Astrocyte (in vitro differentiated cells and primary cell): ENCODE data around the gene BAZ1B. TPM values are rescaled to one million over a fixed set of nuclear protein-coding genes. Genes with fewer than 3 reads are reported as not detected.

Experiments
- DNase-seq: peaks from one replicate; pipeline ENCODE4 v3.0.0-alpha.2; 2010; ENCODE audit warnings: low read depth
- FAIRE-seq: peaks from 2 replicates; lab custom pipeline; 2011; peaks lifted over from hg19 to GRCh38; lab: Jason Lieb, UNC
- H2AFZ ChIP-seq: 2 replicates; pipeline ENCODE4 v1.6.0; 2012; ENCODE audit warnings: low read depth, low read length, inconsistent platforms
- H3K27ac ChIP-seq: 2 replicates; pipeline ENCODE4 v1.5.1; 2011; ENCODE audit warnings: low read depth, low read length, inconsistent platforms
- H3K27me3 ChIP-seq: 2 replicates; pipeline ENCODE4 v1.6.0; 2011; ENCODE audit warnings: low read length, inconsistent platforms; ENCODE audit not compliant: insufficient read depth
- H3K36me3 ChIP-seq: 2 replicates; pipeline ENCODE4 v1.5.1; 2011; ENCODE audit warnings: low read length, inconsistent platforms; ENCODE audit not compliant: insufficient read depth
- H3K4me1 ChIP-seq: 2 replicates; pipeline ENCODE4 v1.5.1; 2011; ENCODE audit warnings: low read length, inconsistent platforms; ENCODE audit not compliant: insufficient read depth
- H3K4me2 ChIP-seq: 2 replicates; pipeline ENCODE4 v1.6.0; 2012; ENCODE audit warnings: low read length, inconsistent platforms
- H3K4me3 ChIP-seq: 2 replicates; pipeline ENCODE4 v1.5.1; 2011; ENCODE audit warnings: low read depth, mild to moderate bottlenecking, low read length, inconsistent platforms; ENCODE audit not compliant: insufficient read depth
- H3K79me2 ChIP-seq: 2 replicates; pipeline ENCODE4 v1.6.0; 2012; ENCODE audit warnings: mild to moderate bottlenecking, low read length, inconsistent platforms; ENCODE audit not compliant: insufficient read depth
- H3K9ac ChIP-seq: 2 replicates; pipeline ENCODE4 v1.6.0; 2012; ENCODE audit warnings: mild to moderate bottlenecking, low read length, inconsistent platforms
- H3K9me3 ChIP-seq: 2 replicates; pipeline ENCODE4 v1.5.1; 2012; ENCODE audit warnings: low read depth, mild to moderate bottlenecking, low read length, inconsistent platforms; ENCODE audit not compliant: insufficient read depth
- H4K20me1 ChIP-seq: 2 replicates; pipeline ENCODE4 v1.6.0; 2012; ENCODE audit warnings: low read length, inconsistent platforms; ENCODE audit not compliant: insufficient read depth
- H3K27ac Mint-ChIP-seq: one replicate; pipeline ENCODE4 v1.8.0; 2021; ENCODE audit warnings: mild to moderate bottlenecking, mixed read lengths; ENCODE audit not compliant: unreplicated experiment
- H3K27me3 Mint-ChIP-seq: one replicate; pipeline ENCODE4 v1.8.0; 2021; ENCODE audit warnings: low read depth, mixed read lengths; ENCODE audit not compliant: unreplicated experiment
- H3K36me3 Mint-ChIP-seq: one replicate; pipeline ENCODE4 v1.8.0; 2021; ENCODE audit warnings: low read depth, mixed read lengths; ENCODE audit not compliant: unreplicated experiment
- H3K4me1 Mint-ChIP-seq: one replicate; pipeline ENCODE4 v1.8.0; 2021; ENCODE audit warnings: low read depth, mixed read lengths; ENCODE audit not compliant: unreplicated experiment
- H3K4me3 Mint-ChIP-seq: one replicate; pipeline ENCODE4 v1.8.0; 2021; ENCODE audit warnings: mild to moderate bottlenecking, moderate library complexity, mixed read lengths; ENCODE audit not compliant: unreplicated experiment
- H3K9me3 Mint-ChIP-seq: one replicate; pipeline ENCODE4 v1.8.0; 2021; ENCODE audit warnings: mild to moderate bottlenecking, mixed read lengths; ENCODE audit not compliant: unreplicated experiment
- CTCF ChIP-seq: IDR thresholded peaks from 2 replicates; pipeline ENCODE4 v1.5.1; 2011; ENCODE audit warnings: low read depth, mild to moderate bottlenecking, inconsistent platforms, low read length, moderate library complexity; ENCODE audit not compliant: insufficient read depth
- EZH2 ChIP-seq: IDR thresholded peaks from 2 replicates; pipeline ENCODE4 v1.6.1; 2012; ENCODE audit warnings: mild to moderate bottlenecking, low read length, inconsistent platforms; ENCODE audit not compliant: insufficient read depth
- total RNA-seq: library from RNA; stranded (reverse); gene quantifications from 2 replicates; pipeline ENCODE4 v1.2.1, GENCODE V29; 2021

Gene BAZ1B
- total RNA-seq, 1 donor from 2014 or later = 62.5 TPM

GRCh38 chr7:73512018-73512780 lies 9.9 kb downstream of the BAZ1B start:
- Histone ChIP-seq H2AFZ (no peak overlapping the region), H3K4me3 (no peak overlapping the region), H3K9me3 (no peaks in the 10 kb centered on the region), H3K4me2 (peak overlapping the region; percentile 3), H4K20me1 (peaks cover 68% of the 10 kb centered on the region), H3K79me2 (peaks cover 95% of the 10 kb centered on the region), H3K27me3 (no peaks in the 10 kb centered on the region), H3K36me3 (peaks cover 41% of the 10 kb centered on the region), H3K27ac (peak overlapping the region; percentile 31), H3K4me1 (peaks cover 3% of the 10 kb centered on the region), H3K9ac (no peak overlapping the region)
- Mint-ChIP-seq H3K4me1 (peaks cover 1% of the 10 kb centered on the region), H3K4me3 (no peak overlapping the region), H3K9me3 (no peaks in the 10 kb centered on the region), H3K27me3 (no peaks in the 10 kb centered on the region), H3K36me3 (peaks cover 17% of the 10 kb centered on the region), H3K27ac (no peak overlapping the region)
- TF ChIP-seq CTCF = no peak
- TF ChIP-seq EZH2 = no peak
- FAIRE-seq (no peak), DNase-seq (peak; percentile 45)

GRCh38 chr7:73509463-73509862 lies 12.6 kb downstream of the BAZ1B start:
- no peak overlapping the region for H3K9ac ChIP-seq
- Mint-ChIP-seq H3K4me3 (no peak overlapping the region), H3K27me3 (no peaks in the 10 kb centered on the region), H3K36me3 (peaks cover 21% of the 10 kb centered on the region), H3K9me3 (no peaks in the 10 kb centered on the region), H3K27ac (no peak overlapping the region), H3K4me1 (no peaks in the 10 kb centered on the region)
- no peak overlapping the region for H3K27ac ChIP-seq
- H3K4me3 ChIP-seq = no peak overlapping the region
- peaks cover 89% of the 10 kb centered on the region for H3K79me2 ChIP-seq
- H2AFZ ChIP-seq = no peak overlapping the region
- H4K20me1 ChIP-seq = peaks cover 66% of the 10 kb centered on the region
- peaks cover 3% of the 10 kb centered on the region for H3K4me1 ChIP-seq
- peaks cover 46% of the 10 kb centered on the region for H3K36me3 ChIP-seq
- H3K9me3 ChIP-seq = no peaks in the 10 kb centered on the region
- H3K4me2 ChIP-seq = no peak overlapping the region
- FAIRE-seq (no peak), DNase-seq (no peak)
- no peaks in the 10 kb centered on the region for H3K27me3 ChIP-seq
- no peak for TF ChIP-seq CTCF
- no peak for TF ChIP-seq EZH2

- no peaks in the 10 kb centered on the region for H3K27me3 Mint-ChIP-seq
- H2AFZ ChIP-seq = no peak overlapping the region
- H3K36me3 Mint-ChIP-seq = peaks cover 21% of the 10 kb centered on the region
- peaks cover 54% of the 10 kb centered on the region for H3K36me3 ChIP-seq
- no peak overlapping the region for H3K27ac ChIP-seq
- no peak for DNase-seq
- no peak for FAIRE-seq
- peaks cover 64% of the 10 kb centered on the region for H4K20me1 ChIP-seq
- H3K27ac Mint-ChIP-seq = no peak overlapping the region
- no peak overlapping the region for H3K4me2 ChIP-seq
- no peak overlapping the region for H3K4me3 ChIP-seq
- no peak overlapping the region for H3K4me3 Mint-ChIP-seq
- H3K79me2 ChIP-seq = peaks cover 87% of the 10 kb centered on the region
- no peaks in the 10 kb centered on the region for H3K9me3 Mint-ChIP-seq
- no peak for TF ChIP-seq EZH2
- TF ChIP-seq CTCF = no peak
- no peak overlapping the region for H3K9ac ChIP-seq
- peaks cover 3% of the 10 kb centered on the region for H3K4me1 ChIP-seq
- no peaks in the 10 kb centered on the region for H3K9me3 ChIP-seq
- no peaks in the 10 kb centered on the region for H3K27me3 ChIP-seq
- H3K4me1 Mint-ChIP-seq = no peaks in the 10 kb centered on the region
Measured at GRCh38 chr7:73507556-73507955, 14.5 kb downstream of the BAZ1B start.
